PFSK-1 (cell line): ENCODE results near the gene MMP23B.

Source experiments
- FOXP2 ChIP-seq: optimal IDR thresholded peaks from 2 replicates; pipeline ENCODE3; 2011; ENCODE audit warnings: borderline replicate concordance, control low read depth, inconsistent platforms; ENCODE audit not compliant: insufficient read depth; ENCODE audit errors: extremely low read length, extremely low read depth
- POLR2AphosphoS5 ChIP-seq: IDR thresholded peaks from 2 replicates; pipeline ENCODE4 v1.6.1; 2012; ENCODE audit warnings: low read depth, mild to moderate bottlenecking, control low read depth, low read length, moderate library complexity
- SIN3A ChIP-seq: IDR thresholded peaks from 2 replicates; pipeline ENCODE4 v1.6.1; 2012; ENCODE audit warnings: mild to moderate bottlenecking, low read length, moderate library complexity, borderline replicate concordance; ENCODE audit not compliant: insufficient read depth
- TAF1 ChIP-seq: IDR thresholded peaks from 2 replicates; pipeline ENCODE4 v1.6.1; 2012; ENCODE audit warnings: low read length, control low read depth, borderline replicate concordance; ENCODE audit not compliant: insufficient read depth
- TF ChIP-seq, protein P1 (sequence below), 2 experiments: IDR thresholded peaks; 2 replicates each; pipeline versions ENCODE4 v1.6.1 to v1.8.0; 2011 to 2012; ENCODE audit warnings: low read depth in 2 of 2, low read length in 2 of 2, control low read depth in 1 of 2, inconsistent platforms in 1 of 2, mild to moderate bottlenecking in 1 of 2, moderate library complexity in 1 of 2; ENCODE audit not compliant: insufficient read depth in 1 of 2

Gene MMP23B

DNA sequence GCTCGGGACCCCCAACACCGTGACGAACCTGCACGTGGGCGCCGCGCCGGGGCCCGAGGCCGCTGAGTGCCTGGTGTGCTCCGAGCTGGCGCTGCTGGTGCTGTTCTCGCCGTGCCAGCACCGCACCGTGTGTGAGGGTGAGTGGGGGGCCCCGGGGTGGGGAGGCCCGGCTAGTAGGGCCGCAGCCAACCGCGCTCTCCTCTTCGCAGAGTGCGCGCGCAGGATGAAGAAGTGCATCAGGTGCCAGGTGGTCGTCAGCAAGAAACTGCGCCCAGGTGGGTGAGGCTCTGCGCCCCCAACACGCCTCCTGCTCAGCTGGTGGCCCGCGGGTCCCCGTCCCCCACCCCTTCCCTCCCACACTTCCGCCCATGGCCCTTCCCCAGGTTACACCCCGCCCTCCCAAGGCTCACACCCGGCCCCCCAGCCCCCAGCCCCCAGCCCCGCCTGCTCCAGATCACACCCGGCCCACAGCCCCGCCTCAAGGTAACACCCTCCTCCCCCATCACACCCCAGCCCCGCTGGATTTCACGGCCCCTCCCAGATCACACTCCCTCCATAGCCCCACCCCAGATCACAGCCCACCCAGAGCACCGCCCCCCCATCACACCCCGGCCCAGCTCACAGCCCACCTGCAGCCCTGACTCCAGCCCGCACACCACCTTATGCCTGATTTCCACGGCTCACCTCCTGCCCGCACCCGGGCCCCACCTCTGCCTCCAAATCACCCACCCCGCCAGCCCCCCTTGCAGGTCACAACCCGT is 2.4 kb upstream of the MMP23B start:
- TF ChIP-seq POLR2AphosphoS5 (no peak), TAF1 (no peak), SIN3A (no peak), FOXP2 (no peak)
- TF ChIP-seq, protein P1, sequence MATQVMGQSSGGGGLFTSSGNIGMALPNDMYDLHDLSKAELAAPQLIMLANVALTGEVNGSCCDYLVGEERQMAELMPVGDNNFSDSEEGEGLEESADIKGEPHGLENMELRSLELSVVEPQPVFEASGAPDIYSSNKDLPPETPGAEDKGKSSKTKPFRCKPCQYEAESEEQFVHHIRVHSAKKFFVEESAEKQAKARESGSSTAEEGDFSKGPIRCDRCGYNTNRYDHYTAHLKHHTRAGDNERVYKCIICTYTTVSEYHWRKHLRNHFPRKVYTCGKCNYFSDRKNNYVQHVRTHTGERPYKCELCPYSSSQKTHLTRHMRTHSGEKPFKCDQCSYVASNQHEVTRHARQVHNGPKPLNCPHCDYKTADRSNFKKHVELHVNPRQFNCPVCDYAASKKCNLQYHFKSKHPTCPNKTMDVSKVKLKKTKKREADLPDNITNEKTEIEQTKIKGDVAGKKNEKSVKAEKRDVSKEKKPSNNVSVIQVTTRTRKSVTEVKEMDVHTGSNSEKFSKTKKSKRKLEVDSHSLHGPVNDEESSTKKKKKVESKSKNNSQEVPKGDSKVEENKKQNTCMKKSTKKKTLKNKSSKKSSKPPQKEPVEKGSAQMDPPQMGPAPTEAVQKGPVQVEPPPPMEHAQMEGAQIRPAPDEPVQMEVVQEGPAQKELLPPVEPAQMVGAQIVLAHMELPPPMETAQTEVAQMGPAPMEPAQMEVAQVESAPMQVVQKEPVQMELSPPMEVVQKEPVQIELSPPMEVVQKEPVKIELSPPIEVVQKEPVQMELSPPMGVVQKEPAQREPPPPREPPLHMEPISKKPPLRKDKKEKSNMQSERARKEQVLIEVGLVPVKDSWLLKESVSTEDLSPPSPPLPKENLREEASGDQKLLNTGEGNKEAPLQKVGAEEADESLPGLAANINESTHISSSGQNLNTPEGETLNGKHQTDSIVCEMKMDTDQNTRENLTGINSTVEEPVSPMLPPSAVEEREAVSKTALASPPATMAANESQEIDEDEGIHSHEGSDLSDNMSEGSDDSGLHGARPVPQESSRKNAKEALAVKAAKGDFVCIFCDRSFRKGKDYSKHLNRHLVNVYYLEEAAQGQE (IDR thresholded peaks at IDR 0.05; ENCODE audit: insufficient read depth in 1 of 2, low read depth in 2 of 2, low read length in 2 of 2): no peak

DNA sequence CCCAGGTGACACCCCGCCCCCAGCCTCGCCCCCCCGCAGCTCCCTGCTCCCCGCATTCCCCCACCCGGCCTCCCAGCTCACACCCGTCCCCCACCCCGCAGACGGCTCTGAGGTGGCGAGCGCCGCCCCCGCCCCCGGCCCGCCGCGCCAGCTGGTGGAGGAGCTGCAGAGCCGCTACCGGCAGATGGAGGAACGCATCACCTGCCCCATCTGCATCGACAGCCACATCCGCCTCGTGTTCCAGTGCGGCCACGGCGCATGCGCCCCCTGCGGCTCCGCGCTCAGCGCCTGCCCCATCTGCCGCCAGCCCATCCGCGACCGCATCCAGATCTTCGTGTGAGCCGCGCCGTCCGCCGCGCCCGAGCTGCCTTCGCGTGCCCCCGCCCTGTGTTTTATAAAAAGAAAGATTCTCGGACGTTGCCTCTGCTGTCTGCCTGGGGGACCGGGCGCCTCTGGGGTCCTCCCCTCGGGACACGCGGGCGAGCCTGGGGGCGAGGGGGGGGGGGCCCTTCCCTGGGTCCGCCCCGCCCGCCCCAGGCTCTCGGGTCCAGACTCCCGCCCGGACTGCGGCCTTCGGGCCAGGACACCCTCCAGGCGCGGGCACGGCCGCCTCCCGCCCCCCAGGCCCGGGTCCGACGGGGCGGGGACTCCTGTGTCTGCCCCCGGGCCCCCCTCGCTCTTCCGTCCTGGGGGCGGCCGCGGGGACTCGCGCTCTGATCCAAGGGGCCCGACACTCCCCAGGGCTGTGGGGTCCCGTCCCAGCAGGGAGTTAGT is 1.6 kb upstream of the MMP23B start:
- TF ChIP-seq SIN3A (no peak), TAF1 (no peak), FOXP2 (no peak), POLR2AphosphoS5 (no peak)
- TF ChIP-seq, protein P1 (IDR thresholded peaks at IDR 0.05; ENCODE audit: insufficient read depth in 1 of 2, low read depth in 2 of 2, low read length in 2 of 2): no peak

DNA sequence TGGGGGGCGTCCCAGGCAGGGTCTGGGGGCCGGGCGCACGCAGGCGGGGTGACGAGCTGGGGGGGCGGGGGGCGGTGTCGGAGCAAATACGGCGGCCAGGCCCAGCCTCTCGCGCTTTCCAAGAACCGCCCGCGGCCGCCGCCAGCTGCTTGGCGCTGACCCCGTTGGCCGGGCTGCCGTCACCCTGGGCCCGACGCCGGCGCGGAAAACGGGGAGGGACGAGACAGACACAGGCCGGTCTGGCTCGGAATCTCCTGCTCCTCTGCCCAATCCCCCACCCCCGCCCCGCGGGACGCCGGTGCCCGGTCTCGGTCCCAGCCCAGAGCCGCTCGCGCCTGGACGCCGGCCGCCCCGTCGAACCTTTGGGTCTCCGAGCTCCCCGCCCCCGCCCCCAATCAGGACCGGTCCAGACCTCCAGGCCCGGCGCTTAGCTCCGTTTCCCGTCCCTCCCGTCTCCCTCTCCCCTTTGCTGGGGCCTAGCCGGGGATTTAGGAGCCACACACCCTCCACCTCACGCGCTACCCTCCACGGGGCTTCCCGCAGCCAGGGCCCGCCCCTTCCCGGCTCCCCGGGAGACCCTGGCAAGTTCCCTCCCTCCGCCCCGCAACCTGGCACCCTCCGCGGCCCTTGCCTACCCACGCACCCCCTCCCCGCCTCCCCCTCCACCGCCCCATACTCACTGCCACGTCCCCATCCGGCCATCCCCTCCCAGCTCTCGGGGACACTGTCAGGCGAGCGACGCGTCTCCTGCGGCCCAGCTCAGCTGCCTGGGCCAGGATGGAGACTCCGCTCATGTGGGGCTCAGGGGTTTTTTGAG is 800 bp upstream of the MMP23B start:
- TF ChIP-seq, protein P1 (IDR thresholded peaks at IDR 0.05; ENCODE audit: insufficient read depth in 1 of 2, low read depth in 2 of 2, low read length in 2 of 2): no peak
- TF ChIP-seq POLR2AphosphoS5: no peak
- no peak for TF ChIP-seq FOXP2
- TF ChIP-seq SIN3A: no peak
- no peak for TF ChIP-seq TAF1

DNA sequence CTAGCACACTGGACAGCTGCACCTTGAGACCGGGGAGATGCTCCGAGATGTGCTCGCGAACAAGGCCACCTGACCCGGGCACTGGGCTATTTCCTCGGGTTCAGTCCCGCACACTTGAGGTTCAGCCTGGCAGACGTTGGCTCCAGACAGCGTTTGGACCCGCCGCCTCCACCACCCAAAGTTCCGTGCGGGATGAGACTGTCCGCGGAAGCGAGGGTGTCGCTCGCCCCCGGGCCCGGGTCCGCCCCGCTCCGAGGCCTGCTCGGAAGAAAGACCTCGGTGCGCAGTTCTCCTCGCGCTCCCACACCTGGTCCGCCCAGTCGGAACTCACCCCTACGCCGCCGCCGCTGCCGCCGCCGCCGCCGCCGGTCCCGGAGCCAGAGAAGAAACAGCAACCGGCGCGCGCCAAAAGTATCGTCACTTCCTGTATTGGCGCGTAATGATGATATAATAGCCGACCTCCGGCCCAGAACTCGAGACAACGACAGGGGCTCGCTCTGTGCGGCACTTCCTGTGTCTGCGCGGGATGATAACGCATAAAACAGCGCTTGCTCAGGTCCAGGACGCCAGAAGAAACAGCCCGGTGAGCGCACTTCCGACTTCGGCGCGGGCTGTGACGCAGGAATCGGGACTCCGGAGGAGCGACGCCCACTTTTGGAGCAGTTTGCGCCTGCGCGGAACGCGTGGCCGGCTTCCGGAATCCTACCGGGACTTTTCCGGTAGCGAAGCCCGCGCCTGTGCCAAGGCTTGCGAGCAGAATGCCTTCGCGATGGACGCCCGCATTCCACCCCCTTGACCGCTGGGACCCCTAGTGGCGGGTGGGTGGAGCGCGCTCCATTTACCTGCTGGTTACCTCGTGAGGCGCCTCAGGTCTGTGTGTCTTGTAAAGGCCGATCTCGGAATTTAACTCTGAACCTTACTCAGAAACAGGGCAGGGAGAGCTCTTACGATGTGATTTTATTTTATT is 26.9 kb downstream of the MMP23B start, which contains the start of gene CDK11B:
CDK11B (minus strand) TSS at position 422 of the 967 bp plus-strand sequence. CDS start 1,519 bp downstream, outside the sequence.
- TF ChIP-seq POLR2AphosphoS5: peak; percentile 26; the same call in 1 of the 2 replicates
